Bronchial epithelial cell (primary cell): ENCODE results near the gene CD300E. TPM values are rescaled to one million over a fixed set of nuclear protein-coding genes. Genes with fewer than 3 reads are reported as not detected.
A peak's percentile ranks its signal among the peaks of the same experiment; 100 is the strongest.

Experiments
- DNase-seq: peaks from one replicate; pipeline ENCODE4 v3.0.0-alpha.2; 2010; ENCODE audit warnings: low read depth
- FAIRE-seq: peaks from 2 replicates; lab custom pipeline; 2011; peaks lifted over from hg19 to GRCh38; lab: Jason Lieb, UNC
- H3K27me3 ChIP-seq: 2 replicates; pipeline ENCODE4 v1.5.1; 2011; ENCODE audit warnings: low read length; ENCODE audit not compliant: control insufficient read depth, insufficient read depth
- H3K36me3 ChIP-seq: 2 replicates; pipeline ENCODE4 v1.5.1; 2011; ENCODE audit warnings: low read length; ENCODE audit not compliant: control insufficient read depth, insufficient read depth
- H3K4me3 ChIP-seq: 2 replicates; pipeline ENCODE4 v1.5.1; 2011; ENCODE audit warnings: mild to moderate bottlenecking, low read depth, low read length, control low read depth
- CTCF ChIP-seq: IDR thresholded peaks from 2 replicates; pipeline ENCODE4 v1.5.1; 2011; ENCODE audit warnings: mild to moderate bottlenecking, moderate library complexity, low read length, control low read depth, inconsistent platforms; ENCODE audit not compliant: insufficient read depth, severe bottlenecking
- total RNA-seq: library from RNA; depleted of rRNA; stranded (reverse); fragments of >200 nt; gene quantifications from 2 replicates; pipeline ENCODE4 v1.2.1, GENCODE V29; 2014

The CD300E gene
- total RNA-seq, 1 donor from 2014 or later, result not detected

GRCh38 chr17:74658620-74659019 lies 35.1 kb upstream of the CD300E start:
- H3K36me3 ChIP-seq, result no peaks in the 10 kb centered on the region
- TF ChIP-seq CTCF, result no peak
- no peaks in the 10 kb centered on the region for H3K27me3 ChIP-seq
- DNase-seq (no peak), FAIRE-seq (no peak)
- no peak overlapping the region for H3K4me3 ChIP-seq

- FAIRE-seq (peak; percentile 83), DNase-seq (no peak)
- H3K36me3 ChIP-seq, result no peaks in the 10 kb centered on the region
- TF ChIP-seq CTCF, result no peak
- no peak overlapping the region for H3K4me3 ChIP-seq
- H3K27me3 ChIP-seq, result peaks cover 5% of the 10 kb centered on the region
These were observed 31.2 kb upstream of the CD300E start for GRCh38 chr17:74654742-74655141.

- FAIRE-seq (no peak), DNase-seq (no peak)
- Histone ChIP-seq H3K4me3 (no peak overlapping the region), H3K36me3 (no peaks in the 10 kb centered on the region), H3K27me3 (peaks cover 5% of the 10 kb centered on the region)
- TF ChIP-seq CTCF, result no peak
These were observed 28.5 kb upstream of the CD300E start for GRCh38 chr17:74652020-74652419.

- FAIRE-seq (no peak), DNase-seq (no peak)
- TF ChIP-seq CTCF, result no peak
- Histone ChIP-seq H3K4me3 (no peak overlapping the region), H3K36me3 (no peaks in the 10 kb centered on the region), H3K27me3 (peaks cover 5% of the 10 kb centered on the region)
These were observed 26.4 kb upstream of the CD300E start for GRCh38 chr17:74649909-74650308.

- Histone ChIP-seq H3K27me3 (peaks cover 7% of the 10 kb centered on the region), H3K4me3 (no peak overlapping the region), H3K36me3 (no peaks in the 10 kb centered on the region)
- no peak for TF ChIP-seq CTCF
- no peak for DNase-seq
- no peak for FAIRE-seq
These were observed 24.5 kb upstream of the CD300E start for GRCh38 chr17:74647871-74648672.
